Neutrophil (primary cell): ENCODE data around the gene UBE2G2.
A peak's percentile ranks its signal among the peaks of the same experiment; 100 is the strongest.

ENCODE experiments used
- H3K27ac ChIP-seq: fragments of 200-600 bp; sonication (generic); 2 replicates; pipeline ENCODE4 v1.5.1; 2016; ENCODE audit warnings: mild to moderate bottlenecking, moderate library complexity
- H3K27me3 ChIP-seq: fragments of 200-600 bp; sonication (generic); 2 replicates; pipeline ENCODE4 v1.6.0; 2016; ENCODE audit warnings: mild to moderate bottlenecking
- H3K36me3 ChIP-seq: fragments of 200-600 bp; sonication (generic); 2 replicates; pipeline ENCODE4 v1.5.1; 2017
- H3K4me1 ChIP-seq, 2 experiments: fragments of 200-600 bp in 1 of 2; sonication (generic) in 1 of 2; 1 replicate in 1 of 2; 2 replicates in 1 of 2; pipeline versions ENCODE4 v1.5.1 to v1.6.1; 2013 to 2016; ENCODE audit warnings: low read depth in 1 of 2, low read length in 1 of 2, mild to moderate bottlenecking in 1 of 2, moderate library complexity in 1 of 2; ENCODE audit not compliant: control insufficient read depth in 1 of 2, insufficient read depth in 1 of 2
- H3K4me3 ChIP-seq, 2 experiments: fragments of 200-600 bp in 1 of 2; sonication (generic) in 1 of 2; 1 replicate in 1 of 2; 2 replicates in 1 of 2; pipeline ENCODE4 v1.5.1; 2013 to 2016; ENCODE audit warnings: low read depth in 1 of 2, low read length in 1 of 2, mild to moderate bottlenecking in 1 of 2, moderate library complexity in 1 of 2
- H3K9me3 ChIP-seq: fragments of 200-600 bp; sonication (generic); 2 replicates; pipeline ENCODE4 v1.5.1; 2016
- CTCF ChIP-seq: fragments of 200-600 bp; sonication (generic); IDR thresholded peaks from 2 replicates; pipeline ENCODE4 v1.5.1; 2016; ENCODE audit warnings: antibody characterized with exemption

Gene UBE2G2

GRCh38 chr21:44818640-44819011 lies 17.0 kb upstream of the UBE2G2 start:
- Histone ChIP-seq H3K4me3 (peak overlapping the region; percentile 70 to 72), H3K36me3 (peaks cover 4% of the 10 kb centered on the region), H3K27me3 (peaks cover 19% of the 10 kb centered on the region), H3K4me1 (peaks cover 6 to 12% of the 10 kb centered on the region in 2 experiments), H3K27ac (peak overlapping the region; percentile 68), H3K9me3 (no peaks in the 10 kb centered on the region)
- no peak for TF ChIP-seq CTCF

- Histone ChIP-seq H3K36me3 (peaks cover 10% of the 10 kb centered on the region), H3K9me3 (no peaks in the 10 kb centered on the region), H3K27me3 (peaks cover 19% of the 10 kb centered on the region), H3K4me1 (peaks cover 6 to 12% of the 10 kb centered on the region in 2 experiments), H3K4me3 (peak within 1 kb of the TSS; percentile 70 to 72), H3K27ac (peak within 1 kb of the TSS; percentile 68)
- no peak for TF ChIP-seq CTCF
Measured at GRCh38 chr21:44817914-44818639, 16.5 kb upstream of the UBE2G2 start, which contains the start of gene SUMO3. SUMO3 (minus strand) TSS chr21:44818062; CDS start chr21:44817968, 94 bp downstream.

- H3K4me1 ChIP-seq = peaks cover 6 to 12% of the 10 kb centered on the region in 2 experiments
- no peaks in the 10 kb centered on the region for H3K9me3 ChIP-seq
- H3K36me3 ChIP-seq = peaks cover 13% of the 10 kb centered on the region
- H3K27ac ChIP-seq = peak overlapping the region; percentile 68
- peak; percentile 22 for TF ChIP-seq CTCF
- peak overlapping the region; percentile 70 to 72 for H3K4me3 ChIP-seq
- H3K27me3 ChIP-seq = peaks cover 19% of the 10 kb centered on the region
Measured at GRCh38 chr21:44817506-44817880, 15.9 kb upstream of the UBE2G2 start.

GRCh38 chr21:44816761-44817505 lies 15.3 kb upstream of the UBE2G2 start:
- peaks cover 16% of the 10 kb centered on the region for H3K27me3 ChIP-seq
- H3K4me1 ChIP-seq = peaks cover 6 to 12% of the 10 kb centered on the region in 2 experiments
- peaks cover 14% of the 10 kb centered on the region for H3K36me3 ChIP-seq
- no peaks in the 10 kb centered on the region for H3K9me3 ChIP-seq
- H3K27ac ChIP-seq = peak overlapping the region; percentile 68
- no peak for TF ChIP-seq CTCF
- peak overlapping the region; percentile 70 to 72 for H3K4me3 ChIP-seq

- Histone ChIP-seq H3K4me3 (no peak overlapping the region), H3K27ac (no peak overlapping the region), H3K9me3 (no peaks in the 10 kb centered on the region), H3K4me1 (peaks cover 6 to 12% of the 10 kb centered on the region in 2 experiments), H3K36me3 (peaks cover 14% of the 10 kb centered on the region), H3K27me3 (peaks cover 13% of the 10 kb centered on the region)
- no peak for TF ChIP-seq CTCF
Measured at GRCh38 chr21:44815852-44816628, 14.4 kb upstream of the UBE2G2 start.
